SJSA1 (cell line): ENCODE data around the gene GCNT3. TPM values are rescaled to one million over a fixed set of nuclear protein-coding genes. Genes with fewer than 3 reads are reported as not detected.
"Not testable (repeated sequence)": the region's sequence is repeated elsewhere in the genome, so short reads cannot be mapped to it uniquely, and the experiment has no call there.

Source experiments
- DNase-seq, 2 experiments: peaks; one replicate each; pipeline ENCODE4 v3.0.0-alpha.2; 2015 to 2020; ENCODE audit warnings: low spot score in 2 of 2, low read depth in 1 of 2
- H3K27ac ChIP-seq: fragments of 250-450 bp; sonication (Bioruptor Pico); 2 replicates; pipeline ENCODE4 v1.5.1; 2020; ENCODE audit warnings: mild to moderate bottlenecking, moderate library complexity
- H3K27me3 ChIP-seq: fragments of 250-450 bp; sonication (Bioruptor Pico); replicated peaks from 2 replicates; pipeline ENCODE4 v1.5.1; 2020; ENCODE audit warnings: mild to moderate bottlenecking, moderate library complexity
- H3K36me3 ChIP-seq: fragments of 250-450 bp; sonication (Bioruptor Pico); 2 replicates; pipeline ENCODE4 v1.5.1; 2020; ENCODE audit warnings: mild to moderate bottlenecking
- H3K4me1 ChIP-seq: fragments of 250-450 bp; sonication (Bioruptor Pico); replicated peaks from 2 replicates; pipeline ENCODE4 v1.6.1; 2021; ENCODE audit warnings: mild to moderate bottlenecking
- H3K4me3 ChIP-seq: fragments of 250-450 bp; sonication (Bioruptor Pico); 2 replicates; pipeline ENCODE4 v1.5.1; 2020; ENCODE audit warnings: mild to moderate bottlenecking
- H3K9me3 ChIP-seq: fragments of 250-450 bp; sonication (Bioruptor Pico); replicated peaks from 2 replicates; pipeline ENCODE4 v1.5.1; 2020; ENCODE audit warnings: mild to moderate bottlenecking
- total RNA-seq: library from RNA; depleted of rRNA; stranded (reverse); fragments of >200 nt; shearing (Covaris generic); gene quantifications from 2 replicates; pipeline ENCODE4 v1.2.3, GENCODE V29; 2014

The GCNT3 gene
- total RNA-seq, 1 experiment from 2014 or later, result not detected

DNA sequence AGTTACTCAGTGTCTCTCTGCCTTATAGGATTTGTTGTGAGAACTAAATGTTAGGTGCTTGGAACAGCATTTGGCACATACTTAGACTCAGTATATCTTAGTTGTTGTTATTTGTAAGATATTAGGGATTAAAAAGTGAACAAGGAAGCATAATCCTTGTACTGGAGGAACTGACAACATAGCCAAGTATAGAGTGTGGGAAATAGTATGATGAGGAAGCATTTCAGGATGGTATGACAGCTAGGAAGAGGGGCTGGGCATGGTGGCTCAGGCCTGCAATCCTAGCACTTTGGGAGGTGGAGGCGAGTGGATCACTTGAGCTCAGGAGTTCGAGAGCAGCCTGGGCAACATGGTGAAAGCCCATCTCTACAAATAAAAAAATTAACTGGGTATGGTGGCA is 16.6 kb upstream of the GCNT3 start:
- no peak overlapping the region for H3K27ac ChIP-seq
- 0 out of 2 replicates have a peak, but pooled peaks cover 4% of the 10 kb centered on the region for H3K27me3 ChIP-seq
- no peak overlapping the region for H3K4me3 ChIP-seq

GRCh38 chr15:59595434-59595915 is 16.1 kb upstream of the GCNT3 start:
- no peaks in the 10 kb centered on the region; the same call in 1 of the 2 replicates for H3K4me1 ChIP-seq
- no peak overlapping the region for H3K4me3 ChIP-seq
- no peak for DNase-seq
- 0 out of 2 replicates have a peak, but pooled peaks cover 4% of the 10 kb centered on the region for H3K27me3 ChIP-seq
- no peaks in the 10 kb centered on the region for H3K36me3 ChIP-seq
- H3K27ac ChIP-seq, result no peak overlapping the region
- H3K9me3 ChIP-seq, result no peaks in the 10 kb centered on the region

More for the DNA sequence above, 16.6 kb upstream of the GCNT3 start:
- DNase-seq, result no peak
- H3K9me3 ChIP-seq, result no peaks in the 10 kb centered on the region
- no peaks in the 10 kb centered on the region; the same call in 1 of the 2 replicates for H3K4me1 ChIP-seq
- H3K36me3 ChIP-seq, result no peaks in the 10 kb centered on the region

- DNase-seq, result no peak
- Histone ChIP-seq H3K4me1 (no peaks in the 10 kb centered on the region; the same call in 1 of the 2 replicates), H3K27me3 (0 out of 2 replicates have a peak, but pooled peaks cover 2% of the 10 kb centered on the region), H3K36me3 (no peaks in the 10 kb centered on the region), H3K27ac (no peak overlapping the region), H3K4me3 (no peak overlapping the region), H3K9me3 (no peaks in the 10 kb centered on the region)
Measured at GRCh38 chr15:59596640-59597039, 14.9 kb upstream of the GCNT3 start.

DNA sequence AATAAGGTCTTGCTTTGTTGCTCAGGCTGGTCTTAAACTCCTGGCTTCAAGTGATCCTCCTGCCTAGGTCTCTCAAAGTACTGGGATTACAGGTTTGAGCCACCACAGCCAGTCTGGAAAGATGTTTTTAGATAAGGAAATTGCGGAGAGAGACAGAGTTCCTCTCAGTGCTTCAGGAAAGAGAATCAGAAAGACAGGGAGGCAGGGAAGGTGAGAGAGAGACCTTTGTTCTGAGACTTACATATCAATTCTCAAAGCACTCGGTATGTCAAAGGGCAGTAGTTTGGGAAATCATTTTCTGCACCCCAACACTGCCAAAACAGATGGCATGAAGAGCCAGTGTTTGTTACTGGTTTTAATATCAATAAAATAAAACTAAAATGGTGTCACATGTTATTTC is 13.1 kb upstream of the GCNT3 start:
- Histone ChIP-seq H3K27ac (no peak overlapping the region), H3K4me1 (no peaks in the 10 kb centered on the region), H3K36me3 (no peaks in the 10 kb centered on the region), H3K9me3 (no peaks in the 10 kb centered on the region), H3K27me3 (no peaks in the 10 kb centered on the region), H3K4me3 (no peak overlapping the region)
- no peak for DNase-seq

- no peak for DNase-seq
- Histone ChIP-seq H3K36me3 (no peaks in the 10 kb centered on the region), H3K4me1 (no peaks in the 10 kb centered on the region), H3K4me3 (no peak overlapping the region), H3K9me3 (peaks cover 8% of the 10 kb centered on the region; the same call in 1 of the 2 replicates), H3K27ac (no peak overlapping the region), H3K27me3 (no peaks in the 10 kb centered on the region)
Measured at GRCh38 chr15:59605994-59606393, 5.6 kb upstream of the GCNT3 start.

- no peak overlapping the region for H3K4me3 ChIP-seq
- H3K4me1 ChIP-seq, result no peaks in the 10 kb centered on the region
- H3K9me3 ChIP-seq, result peaks cover 2% of the 10 kb centered on the region; the same call in 1 of the 2 replicates
- DNase-seq, result no peak
- H3K36me3 ChIP-seq, result no peaks in the 10 kb centered on the region
- no peak overlapping the region for H3K27ac ChIP-seq
- no peaks in the 10 kb centered on the region for H3K27me3 ChIP-seq
Measured at GRCh38 chr15:59609730-59610712, 1.6 kb upstream of the GCNT3 start.

- H3K36me3 ChIP-seq, result no peaks in the 10 kb centered on the region
- no peaks in the 10 kb centered on the region for H3K9me3 ChIP-seq
- H3K4me3 ChIP-seq, result no peak overlapping the region
- peaks cover 6% of the 10 kb centered on the region; the same call in 1 of the 2 replicates for H3K27me3 ChIP-seq
- no peak for DNase-seq
- no peak overlapping the region for H3K27ac ChIP-seq
- H3K4me1 ChIP-seq, result no peaks in the 10 kb centered on the region
Measured at GRCh38 chr15:59614153-59614552, 2.6 kb downstream of the GCNT3 start.

DNA sequence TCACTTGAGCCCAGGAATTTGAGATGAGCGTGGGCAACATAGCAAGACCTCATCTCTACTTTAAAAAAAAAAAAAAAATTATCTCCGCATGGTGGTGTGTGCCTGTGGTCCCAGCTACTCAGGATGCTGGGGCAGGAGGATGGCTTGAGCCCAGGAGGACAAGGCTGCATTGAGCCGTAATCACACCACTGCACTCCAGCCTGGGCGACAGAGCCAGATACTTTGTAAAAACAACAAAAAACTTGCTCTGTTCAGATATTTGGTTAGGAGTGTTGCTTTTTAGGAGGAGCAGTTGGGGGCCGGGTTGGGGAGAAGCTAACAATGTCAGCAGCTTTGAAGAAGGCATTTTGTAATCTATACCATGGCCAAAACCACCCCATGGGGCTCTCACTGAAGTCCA is 4.1 kb downstream of the GCNT3 start:
- Histone ChIP-seq H3K4me1 (no peaks in the 10 kb centered on the region), H3K4me3 (no peak overlapping the region), H3K9me3 (no peaks in the 10 kb centered on the region), H3K27me3 (peaks cover 6% of the 10 kb centered on the region; the same call in 1 of the 2 replicates), H3K27ac (no peak overlapping the region), H3K36me3 (no peaks in the 10 kb centered on the region)
- DNase-seq, result no peak

DNA sequence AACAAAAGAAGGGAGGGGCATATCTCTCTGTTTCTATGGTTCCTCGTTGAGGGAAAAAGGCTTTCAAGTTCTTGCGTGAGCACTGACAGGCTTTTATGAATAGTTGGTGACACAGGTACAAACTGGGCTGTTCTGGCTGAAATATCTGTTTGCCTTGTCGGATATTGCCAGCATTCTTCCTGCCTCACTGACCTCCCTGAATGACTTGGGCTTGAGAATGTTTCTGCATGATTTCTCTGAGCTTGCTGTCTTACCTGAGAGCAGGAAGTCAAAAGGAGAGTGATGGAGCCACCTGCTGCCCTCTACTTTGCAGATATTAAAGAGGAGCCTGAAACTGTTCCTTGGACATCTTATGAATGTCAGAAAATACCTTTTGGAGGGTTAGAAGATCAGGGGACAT is 4.8 kb downstream of the GCNT3 start:
- Histone ChIP-seq H3K27me3 (peaks cover 6% of the 10 kb centered on the region; the same call in 1 of the 2 replicates), H3K9me3 (no peaks in the 10 kb centered on the region), H3K27ac (no peak overlapping the region), H3K4me3 (no peak overlapping the region), H3K4me1 (no peaks in the 10 kb centered on the region), H3K36me3 (no peaks in the 10 kb centered on the region)
- DNase-seq, result no peak

GRCh38 chr15:59618406-59618805 is 6.8 kb downstream of the GCNT3 start:
- no peak for DNase-seq
- Histone ChIP-seq H3K27me3 (peaks cover 6% of the 10 kb centered on the region; the same call in 1 of the 2 replicates), H3K36me3 (no peaks in the 10 kb centered on the region), H3K4me1 (no peaks in the 10 kb centered on the region), H3K4me3 (no peak overlapping the region), H3K27ac (no peak overlapping the region), H3K9me3 (no peaks in the 10 kb centered on the region)

GRCh38 chr15:59622289-59622688 is 10.7 kb downstream of the GCNT3 start:
- Histone ChIP-seq H3K4me3 (no peak overlapping the region), H3K4me1 (no peaks in the 10 kb centered on the region), H3K9me3 (no peaks in the 10 kb centered on the region), H3K27ac (no peak overlapping the region), H3K27me3 (no peaks in the 10 kb centered on the region; the same call in 1 of the 2 replicates), H3K36me3 (no peaks in the 10 kb centered on the region)
- peak; percentile 37 to 65 for DNase-seq

DNA sequence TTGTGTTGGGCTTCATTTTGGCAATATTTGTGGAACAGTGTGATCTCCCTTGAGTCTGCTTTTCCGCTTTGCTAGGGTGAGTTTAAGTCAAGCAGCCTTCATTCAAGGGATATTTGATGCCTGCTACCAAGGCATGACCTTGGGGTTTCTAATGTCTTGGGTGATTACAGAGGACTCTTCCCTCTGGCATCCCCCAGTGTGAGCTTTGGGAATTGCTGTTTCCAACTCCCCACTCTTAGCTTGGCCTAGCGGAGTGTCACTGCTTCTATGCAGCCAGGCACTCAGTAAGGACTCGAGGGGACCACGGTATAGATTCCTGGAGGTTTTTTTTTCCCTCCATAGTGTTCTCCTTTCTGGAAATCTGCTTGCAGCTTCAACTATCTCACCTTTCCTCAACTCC is 21.1 kb downstream of the GCNT3 start:
- Histone ChIP-seq H3K36me3 (peaks cover 7% of the 10 kb centered on the region), H3K27me3 (no peaks in the 10 kb centered on the region), H3K4me3 (no peak overlapping the region), H3K27ac (no peak overlapping the region), H3K9me3 (no peaks in the 10 kb centered on the region), H3K4me1 (no peaks in the 10 kb centered on the region)
- no peak for DNase-seq

- no peaks in the 10 kb centered on the region for H3K4me1 ChIP-seq
- peaks cover 30% of the 10 kb centered on the region for H3K36me3 ChIP-seq
- no peak overlapping the region for H3K4me3 ChIP-seq
- H3K27ac ChIP-seq, result no peak overlapping the region
- no peak for DNase-seq
- no peaks in the 10 kb centered on the region for H3K9me3 ChIP-seq
- no peaks in the 10 kb centered on the region for H3K27me3 ChIP-seq
Measured at GRCh38 chr15:59636184-59636583, 24.6 kb downstream of the GCNT3 start.

DNA sequence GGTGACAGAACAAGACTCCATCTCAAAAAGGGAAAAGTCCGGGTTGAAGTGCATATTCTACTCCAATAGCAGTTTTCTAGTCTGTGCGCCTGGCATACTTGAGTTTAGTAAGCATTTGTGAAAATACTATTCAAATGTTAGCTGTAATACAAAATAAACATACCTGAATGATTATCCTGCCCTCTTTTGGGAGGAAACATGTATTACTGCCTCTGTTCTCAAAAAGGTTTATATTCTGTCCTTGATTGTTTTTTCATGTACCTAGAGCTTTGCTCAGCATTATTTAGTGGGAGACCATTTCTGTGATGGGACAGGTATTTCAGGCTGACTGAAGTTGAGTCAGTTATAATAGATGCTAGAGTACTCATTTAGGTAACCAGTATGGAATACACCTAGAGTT is 25.9 kb downstream of the GCNT3 start:
- DNase-seq, result not testable (repeated sequence)

More for the DNA sequence above, 25.9 kb downstream of the GCNT3 start:
- H3K27me3 ChIP-seq, H3K27ac ChIP-seq, H3K4me1 ChIP-seq, H3K4me3 ChIP-seq, H3K9me3 ChIP-seq: not testable (repeated sequence)
- peaks cover 42% of the 10 kb centered on the region for H3K36me3 ChIP-seq
